BE2C (cell line): Measurements from ENCODE around the gene SPRR2G. TPM values are rescaled to one million over a fixed set of nuclear protein-coding genes. Genes with fewer than 3 reads are reported as not detected.
"Not testable (repeated sequence)": the region's sequence is repeated elsewhere in the genome, so short reads cannot be mapped to it uniquely, and the experiment has no call there.

Source experiments
- DNase-seq: peaks from one replicate; pipeline ENCODE4 v3.0.0-alpha.2; 2020
- H3K27me3 ChIP-seq: fragments of 250-450 bp; sonication (Bioruptor Pico); 2 replicates; pipeline ENCODE4 v1.5.1; 2020; ENCODE audit warnings: mild to moderate bottlenecking
- H3K36me3 ChIP-seq: fragments of 250-450 bp; sonication (Bioruptor Pico); 2 replicates; pipeline ENCODE4 v1.5.1; 2020; ENCODE audit warnings: mild to moderate bottlenecking
- H3K4me1 ChIP-seq: fragments of 250-450 bp; sonication (Bioruptor Pico); 2 replicates; pipeline ENCODE4 v1.5.1; 2020
- H3K4me3 ChIP-seq: 2 replicates; pipeline ENCODE4 v1.5.1; 2011; ENCODE audit warnings: low read depth, low read length
- H3K9me3 ChIP-seq: fragments of 250-450 bp; sonication (Bioruptor Pico); 2 replicates; pipeline ENCODE4 v1.5.1; 2020
- CTCF ChIP-seq: IDR thresholded peaks from 2 replicates; pipeline ENCODE4 v1.5.1; 2012; ENCODE audit warnings: mild to moderate bottlenecking, low read depth, low read length
- polyA plus RNA-seq: library from polyadenylated mRNA; unstranded; fragments of >200 nt; gene quantifications from one replicate; pipeline ENCODE4 v1.2.1, GENCODE V29; 2012; ENCODE audit warnings: low read depth, missing spikeins; ENCODE audit not compliant: insufficient read length, insufficient read depth

The SPRR2G gene
- polyA plus RNA-seq = not detected

DNA sequence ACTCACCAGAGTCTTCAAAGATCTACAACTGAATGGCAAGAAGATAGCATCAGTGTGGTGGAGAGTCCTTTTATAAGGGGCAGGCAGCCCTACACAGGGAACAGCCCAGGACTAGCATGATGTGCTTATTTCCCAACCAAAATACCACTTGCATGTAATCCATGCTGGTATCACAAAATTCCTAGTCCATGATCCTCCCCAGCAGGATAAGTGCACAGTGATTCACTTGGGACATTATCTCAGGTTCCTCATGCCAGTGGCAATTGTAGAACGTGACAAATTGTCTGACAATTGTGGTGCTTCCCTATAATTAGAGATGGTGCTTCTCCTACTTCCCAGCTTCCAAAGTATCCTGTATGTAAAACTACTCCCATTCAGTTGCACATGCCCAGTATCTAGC lies at the start of gene SPRR2G:
SPRR2G (minus strand) TSS at position 45 of the 400 bp plus-strand sequence. CDS start 780 bp downstream, outside the sequence.
- H3K4me1 ChIP-seq = no peaks in the 10 kb centered on the region
- H3K4me3 ChIP-seq = no peak within 1 kb of the TSS
- no peaks in the 10 kb centered on the region for H3K9me3 ChIP-seq
- no peak for TF ChIP-seq CTCF
- H3K36me3 ChIP-seq = no peaks in the 10 kb centered on the region
- H3K27me3 ChIP-seq = no peaks in the 10 kb centered on the region; the same call in 1 of the 2 replicates
- no peak for DNase-seq

GRCh38 chr1:153195216-153195615 lies 44.5 kb upstream of the SPRR2G start:
- no peaks in the 10 kb centered on the region for H3K36me3 ChIP-seq
- DNase-seq = no peak
- no peak overlapping the region for H3K4me3 ChIP-seq
- no peak for TF ChIP-seq CTCF
- H3K4me1 ChIP-seq = no peaks in the 10 kb centered on the region
- 0 out of 2 replicates have a peak, but pooled peaks cover 7% of the 10 kb centered on the region for H3K27me3 ChIP-seq
- H3K9me3 ChIP-seq = no peaks in the 10 kb centered on the region

DNA sequence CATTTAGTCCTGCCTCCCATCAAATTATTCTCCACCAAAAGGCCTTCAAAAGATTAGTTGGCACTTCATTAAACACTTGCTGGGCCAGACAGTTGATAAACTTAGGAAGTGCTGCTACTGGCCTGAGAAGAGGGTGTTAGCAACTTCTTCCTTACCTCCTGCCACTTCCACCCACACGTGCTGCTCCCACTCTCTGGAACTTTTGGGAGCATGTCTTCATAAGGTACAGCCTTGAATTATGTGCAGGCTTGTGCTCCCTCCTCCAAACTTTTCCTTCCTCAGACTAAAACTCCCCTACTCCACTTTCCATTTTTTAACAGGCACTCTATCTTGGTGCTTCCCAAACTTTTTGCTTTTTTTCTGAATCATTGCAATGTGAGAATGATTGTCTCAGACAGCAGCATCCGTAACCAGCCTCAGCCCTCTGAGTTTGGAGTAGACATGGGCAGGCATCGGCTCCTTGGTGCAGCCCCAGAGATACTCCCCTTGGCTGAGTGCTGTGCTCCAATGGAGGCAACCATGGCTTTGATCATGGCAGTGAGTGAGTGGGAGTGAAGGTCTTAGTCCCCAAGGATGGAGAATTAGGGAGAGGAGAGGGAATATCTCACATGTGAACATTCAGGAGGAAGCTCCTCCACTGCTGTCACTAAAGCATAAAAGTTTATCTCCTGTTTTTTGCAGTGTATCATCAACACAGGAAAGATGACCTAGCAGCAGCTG lies 43.8 kb upstream of the SPRR2G start:
- Histone ChIP-seq H3K27me3 (0 out of 2 replicates have a peak, but pooled peaks cover 7% of the 10 kb centered on the region), H3K9me3 (no peaks in the 10 kb centered on the region), H3K4me3 (no peak overlapping the region), H3K4me1 (no peaks in the 10 kb centered on the region), H3K36me3 (no peaks in the 10 kb centered on the region)
- no peak for TF ChIP-seq CTCF
- no peak for DNase-seq

DNA sequence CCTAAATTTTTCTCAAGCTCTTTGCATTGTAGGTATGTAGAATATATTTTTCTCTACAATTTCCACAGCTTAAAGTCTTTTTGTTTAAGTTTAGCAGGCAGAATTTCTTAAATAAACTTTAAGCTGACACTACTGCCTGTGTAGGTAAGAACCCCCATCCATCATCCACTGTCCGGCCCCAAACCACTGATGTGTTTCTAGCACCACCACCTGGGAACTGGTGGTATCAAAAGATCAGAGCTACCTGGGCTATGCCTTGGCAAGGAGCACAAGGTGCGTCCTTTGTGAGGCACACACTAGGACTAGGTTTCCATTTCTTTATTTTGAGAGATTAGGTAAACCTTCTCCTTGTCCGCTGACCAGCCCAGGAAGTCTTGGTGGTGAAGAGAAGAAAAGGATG lies 42.0 kb upstream of the SPRR2G start:
- Histone ChIP-seq H3K9me3 (no peaks in the 10 kb centered on the region), H3K27me3 (no peaks in the 10 kb centered on the region), H3K4me3 (no peak overlapping the region), H3K4me1 (no peaks in the 10 kb centered on the region), H3K36me3 (no peaks in the 10 kb centered on the region)
- no peak for DNase-seq
- TF ChIP-seq CTCF = peak; percentile 42

- no peak overlapping the region for H3K4me3 ChIP-seq
- no peak for DNase-seq
- 0 out of 2 replicates have a peak, but pooled peaks have one; percentile 21 for TF ChIP-seq CTCF
- no peaks in the 10 kb centered on the region for H3K36me3 ChIP-seq
- H3K9me3 ChIP-seq = no peaks in the 10 kb centered on the region
- no peaks in the 10 kb centered on the region for H3K4me1 ChIP-seq
- H3K27me3 ChIP-seq = no peaks in the 10 kb centered on the region
Measured at GRCh38 chr1:153190373-153190772, 39.7 kb upstream of the SPRR2G start.

DNA sequence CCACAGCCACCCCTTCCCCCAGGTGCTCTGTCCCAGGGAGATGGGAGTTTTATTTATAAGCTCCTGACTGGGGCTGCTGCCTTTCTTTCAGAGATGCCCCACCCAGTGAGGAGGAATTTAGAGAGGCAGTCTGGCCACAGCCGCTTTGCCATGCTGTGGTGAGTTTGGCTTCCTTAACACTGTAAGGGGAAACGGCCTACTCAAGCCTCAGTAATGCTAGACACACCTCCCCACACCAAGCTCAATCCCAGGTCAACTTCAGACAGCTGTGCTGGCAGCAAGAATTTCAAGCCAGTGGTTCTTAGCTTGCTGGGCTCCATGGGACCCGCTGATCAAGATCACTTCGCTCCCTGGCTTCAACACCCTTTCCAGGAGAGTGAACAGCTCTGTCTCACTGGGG lies 37.6 kb upstream of the SPRR2G start:
- H3K36me3 ChIP-seq, H3K27me3 ChIP-seq, DNase-seq, H3K4me3 ChIP-seq, H3K4me1 ChIP-seq, H3K9me3 ChIP-seq: not testable (repeated sequence)
